Sciatic nerve (tissue), 2 donors: Measurements from ENCODE around the gene NTF4. TPM values are rescaled to one million over a fixed set of nuclear protein-coding genes. Genes with fewer than 3 reads are reported as not detected.
"Not testable (repeated sequence)": the region's sequence is repeated elsewhere in the genome, so short reads cannot be mapped to it uniquely, and the experiment has no call there.

ENCODE experiments used
- ATAC-seq: fragments of 200-7000 bp; cut with Tn5 transposase; one replicate; pipeline ENCODE4 v1.9.1; 2020; ENCODE audit warnings: mild to moderate bottlenecking, moderate library complexity
- DNase-seq: peaks from one replicate; pipeline ENCODE4 v3.0.0-alpha.2; 2020; ENCODE audit warnings: low spot score
- intact Hi-C: fragments of 100-400 bp; cut with DNase I; formaldehyde crosslinking; loops from one replicate; pipeline ENCODE4 v1.14.2; 2022
- total RNA-seq: library from RNA; stranded (reverse); fragmentation: NEBNext Ultra II Directional; extraction: Animal tissue kit (Norgen Biotek cat#: 25700); gene quantifications from one replicate; pipeline ENCODE4 v1.2.1, GENCODE V29; 2021
- donor health status: DM: no; HTN: no; CAD: no.
- donor health status: DM: no; HTN: no; CAD: no.

NTF4 gene
- total RNA-seq, 1 donor from 2014 or later: not detected

DNA sequence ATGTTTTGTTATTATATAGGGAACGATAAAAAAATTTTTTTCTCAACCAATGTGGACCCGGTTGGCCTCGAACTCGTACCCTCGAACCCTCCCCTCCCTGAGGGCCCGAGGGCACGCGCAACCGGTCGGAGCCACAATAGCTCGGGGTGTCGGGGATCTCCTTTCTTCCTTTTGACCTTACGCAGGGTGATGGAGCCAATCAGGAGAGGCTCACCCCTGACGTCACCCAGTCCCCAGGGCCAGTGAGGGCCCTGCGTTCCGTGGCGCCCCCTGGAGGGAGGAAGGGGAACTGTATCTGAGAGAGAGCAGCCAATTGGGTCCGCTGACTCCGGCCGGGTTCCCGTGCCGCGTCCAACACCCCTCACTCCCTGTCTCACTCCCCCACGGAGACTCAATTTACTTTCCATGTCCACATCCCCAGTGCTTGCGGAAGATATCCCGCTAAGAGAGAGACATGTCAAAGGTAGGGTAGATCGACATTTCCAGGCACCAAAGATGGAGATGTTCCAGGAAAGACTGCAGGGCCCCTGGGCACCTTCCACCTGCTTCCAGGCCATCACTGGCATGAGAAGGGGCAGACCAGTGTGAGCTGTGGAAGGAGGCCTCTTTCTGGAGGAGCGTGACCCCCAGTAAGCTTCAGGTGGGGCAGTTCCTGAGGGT lies 32.8 kb downstream of the NTF4 start, which contains the start of gene CGB2:
Gene CGB2, plus strand, starts transcription at position 249 of the 660 bp plus-strand sequence. Its CDS starts 206 bp downstream, at position 455.
- ATAC-seq, DNase-seq, intact Hi-C loops: not testable (repeated sequence)

DNA sequence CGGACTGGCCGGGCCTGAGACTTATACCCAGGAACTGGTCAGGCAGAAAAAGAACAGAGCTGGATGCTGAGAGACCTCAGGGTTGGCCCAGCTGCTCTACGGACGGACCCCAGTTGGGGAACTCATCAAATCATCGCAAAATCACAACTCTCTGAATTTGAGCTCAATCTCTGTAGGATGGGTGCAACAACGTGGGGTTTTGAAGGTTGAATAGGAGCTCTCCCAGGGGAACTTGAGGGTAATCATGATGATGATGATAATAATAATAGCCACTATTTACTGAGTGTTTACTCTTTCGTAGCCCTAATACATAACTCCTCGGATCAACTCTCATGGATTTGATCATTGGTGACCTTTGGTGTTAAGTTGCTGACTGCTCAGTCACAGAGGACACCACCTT lies 34.3 kb downstream of the NTF4 start:
- intact Hi-C loops, DNase-seq, ATAC-seq: not testable (repeated sequence)

DNA sequence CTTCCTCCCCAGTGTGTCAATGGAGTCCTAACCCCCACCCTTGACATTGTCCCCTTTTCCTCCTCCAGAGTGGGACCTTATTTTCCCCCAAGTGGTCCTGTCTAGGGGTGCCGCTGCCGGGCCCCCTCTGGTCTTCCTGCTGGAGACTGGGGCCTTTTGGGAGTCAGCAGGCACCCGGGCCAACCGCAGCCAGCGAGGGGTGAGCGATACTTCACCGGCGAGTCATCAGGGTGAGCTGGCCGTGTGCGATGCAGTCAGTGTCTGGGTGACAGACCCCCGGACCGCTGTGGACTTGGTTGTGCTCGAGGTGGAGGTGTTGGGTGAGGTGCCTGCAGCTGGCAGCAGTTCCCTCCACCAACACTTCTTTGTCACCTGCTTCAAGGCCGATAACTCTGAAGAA lies 34.9 kb downstream of the NTF4 start:
- intact Hi-C loops, DNase-seq, ATAC-seq: not testable (repeated sequence)

DNA sequence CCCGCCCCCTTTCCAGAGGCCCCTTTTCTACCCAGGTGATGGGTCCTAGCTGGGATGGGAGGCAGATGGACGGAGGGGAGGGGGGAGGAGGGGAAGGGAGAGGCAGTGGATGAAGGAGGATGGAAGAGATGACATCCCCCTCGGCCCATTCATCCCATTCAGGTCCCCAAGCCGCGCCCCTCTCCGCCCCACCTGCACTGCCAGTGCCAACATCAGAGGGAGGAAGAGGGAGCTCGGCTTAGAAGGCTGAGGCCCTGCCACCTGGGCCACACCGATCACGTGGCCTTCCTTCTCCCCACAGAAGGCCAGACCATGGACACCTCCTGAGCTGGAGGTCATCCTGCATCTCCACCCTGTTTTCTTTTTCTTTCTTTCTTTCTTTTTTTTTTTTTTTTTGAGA lies 35.9 kb downstream of the NTF4 start:
- DNase-seq, ATAC-seq, intact Hi-C loops: not testable (repeated sequence)

DNA sequence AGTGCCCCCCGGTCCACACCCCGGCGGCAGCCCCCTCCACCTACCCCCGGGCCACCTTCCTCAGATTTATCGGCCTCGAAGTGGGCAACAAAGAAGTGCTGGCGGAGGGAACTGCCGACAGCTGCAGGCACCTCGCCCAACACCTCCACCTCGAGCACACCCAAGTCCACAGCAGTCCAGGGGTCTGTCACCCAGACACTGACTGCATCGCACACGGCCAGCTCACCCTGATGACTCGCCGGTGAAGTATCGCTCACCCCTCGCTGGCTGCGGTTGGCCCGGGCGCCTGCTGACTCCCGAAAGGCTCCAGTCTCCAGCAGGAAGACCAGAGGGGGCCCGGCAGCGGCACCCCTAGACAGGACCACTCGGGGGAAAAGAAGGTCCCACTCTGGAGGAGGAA lies 39.0 kb downstream of the NTF4 start:
- intact Hi-C loops, ATAC-seq: not testable (repeated sequence)

DNA sequence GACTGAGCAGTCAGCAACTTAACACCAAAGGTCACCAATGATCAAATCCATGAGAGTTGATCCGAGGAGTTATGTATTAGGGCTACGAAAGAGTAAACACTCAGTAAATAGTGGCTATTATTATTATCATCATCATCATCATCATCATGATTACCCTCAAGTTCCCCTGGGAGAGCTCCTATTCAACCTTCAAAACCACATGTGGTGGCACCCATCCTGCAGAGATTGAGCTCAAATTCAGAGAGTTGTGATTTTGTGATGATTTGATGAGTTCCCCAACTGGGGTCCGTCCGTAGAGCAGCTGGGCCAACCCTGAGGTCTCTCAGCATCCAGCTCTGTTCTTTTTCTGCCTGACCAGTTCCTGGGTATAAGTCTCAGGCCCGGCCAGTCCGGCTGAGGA lies 39.5 kb downstream of the NTF4 start:
- intact Hi-C loops, DNase-seq: not testable (repeated sequence)

More for the DNA sequence above, 39.0 kb downstream of the NTF4 start:
- not testable (repeated sequence) for DNase-seq

DNA sequence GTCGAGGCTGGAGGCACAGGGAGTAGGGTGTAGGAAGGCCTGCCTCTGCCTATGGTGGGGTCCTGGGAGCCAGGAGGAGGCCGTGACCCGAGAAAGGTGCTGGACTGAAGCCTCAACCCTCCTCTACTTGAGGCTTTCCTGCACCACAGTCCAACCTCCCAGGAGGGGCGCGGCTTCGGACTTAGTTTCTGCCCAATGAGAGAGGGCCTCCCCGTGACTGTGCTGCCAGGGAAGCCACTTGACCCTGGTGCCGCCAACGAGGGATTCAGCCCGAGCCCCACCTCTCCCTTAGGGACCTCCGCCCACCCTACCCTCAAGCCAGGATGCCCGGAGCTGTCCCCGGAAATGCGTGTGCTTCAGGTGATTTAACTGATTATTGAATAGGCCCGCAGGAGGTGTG lies 40.4 kb downstream of the NTF4 start, which contains the start of gene CGB3:
Gene CGB3, minus strand, starts transcription at position 101 of the 400 bp plus-strand sequence. CDS start 362 bp downstream, outside the sequence.
- intact Hi-C loops, DNase-seq, ATAC-seq: not testable (repeated sequence)

More for the DNA sequence above, 39.5 kb downstream of the NTF4 start:
- ATAC-seq: not testable (repeated sequence)

DNA sequence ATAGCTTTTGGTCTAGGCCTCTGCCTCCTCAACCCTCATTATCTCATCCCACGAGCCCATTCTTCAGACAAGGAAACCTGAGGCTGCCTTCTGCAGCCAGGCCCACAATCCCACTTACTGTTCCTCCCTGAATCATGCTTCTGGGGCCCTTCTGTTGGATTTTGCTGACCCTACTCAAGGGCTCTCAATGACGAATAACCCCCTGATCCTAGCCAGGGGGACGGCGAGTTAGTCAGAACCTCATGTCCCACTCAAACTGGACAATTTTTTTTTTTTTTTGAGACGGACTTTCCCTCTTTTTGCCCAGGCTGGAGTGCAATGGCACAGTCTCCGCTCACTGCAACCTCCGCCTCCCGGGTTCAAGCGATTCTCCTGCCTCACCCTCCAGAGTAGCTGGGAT lies 42.5 kb downstream of the NTF4 start:
- no peak for DNase-seq
- intact Hi-C loops: no loop called here
- ATAC-seq: no peak

DNA sequence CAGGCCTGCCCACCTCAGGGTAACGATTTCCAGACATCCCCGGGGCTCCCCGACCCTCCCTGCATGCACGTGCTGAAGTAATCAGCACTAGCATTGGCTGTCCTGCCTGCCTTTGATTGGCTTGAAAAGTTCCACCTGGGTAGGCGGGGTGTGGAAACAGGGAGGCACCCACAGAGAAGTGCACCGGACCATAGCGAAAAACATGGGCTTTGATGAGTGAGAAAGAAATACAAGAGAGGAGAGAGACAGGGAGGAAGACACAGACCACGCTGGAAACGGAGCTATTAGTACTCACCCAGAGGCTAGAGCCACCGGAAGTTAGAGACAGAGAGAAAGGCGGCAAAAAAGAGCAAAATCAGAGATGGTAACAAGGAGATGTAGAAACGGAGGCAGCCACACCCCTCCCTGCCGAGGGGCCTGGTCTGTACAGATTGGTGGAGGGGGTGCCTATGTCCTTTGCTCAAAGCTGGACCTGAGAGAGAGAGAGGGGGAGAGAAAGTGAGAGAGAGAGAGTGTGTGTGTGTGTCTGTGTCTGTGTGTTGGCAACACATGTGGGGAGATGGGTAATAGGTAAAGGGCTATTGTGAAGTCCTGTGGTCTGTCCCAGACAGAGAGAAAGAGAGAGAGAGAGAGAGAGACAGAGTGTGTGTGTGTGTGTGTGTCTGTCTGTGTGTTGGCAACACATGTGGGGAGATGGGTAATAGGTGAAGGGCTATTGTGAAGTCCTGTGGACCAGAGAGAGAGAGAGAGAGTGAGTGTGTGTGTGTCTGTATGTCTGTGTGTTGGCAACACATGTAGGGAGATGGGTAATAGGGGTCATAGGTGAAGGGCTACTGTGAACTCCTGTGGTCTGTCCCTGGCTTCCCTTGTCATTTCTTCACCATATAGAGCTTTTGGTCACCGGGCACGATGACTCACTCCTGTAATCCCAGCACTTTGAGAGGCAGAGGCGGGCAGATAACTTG lies 43.4 kb downstream of the NTF4 start:
- intact Hi-C loops: no loop called here
- DNase-seq: no peak
- ATAC-seq: no peak

DNA sequence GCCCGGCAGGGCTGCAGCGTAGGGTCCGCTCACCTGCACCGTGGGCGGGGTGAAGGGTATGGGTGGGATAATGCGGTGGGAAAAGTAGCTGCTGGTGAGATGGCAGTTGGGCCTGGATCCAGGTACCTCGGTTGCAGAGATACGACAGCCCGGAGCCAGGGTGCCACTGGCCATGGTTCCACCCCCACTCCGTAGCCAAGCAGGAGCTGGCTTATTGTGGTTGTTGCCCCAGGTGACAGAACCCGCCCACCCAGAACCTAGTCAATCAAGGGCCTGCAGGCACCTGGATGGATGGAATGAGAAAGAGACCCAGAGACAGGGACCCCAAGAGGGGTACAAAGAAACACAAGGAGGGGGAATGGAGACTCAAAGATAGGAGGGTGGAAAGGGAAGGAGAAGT lies 44.3 kb downstream of the NTF4 start:
- ATAC-seq (no peak), DNase-seq (no peak)
- intact Hi-C loops: no loop called here

DNA sequence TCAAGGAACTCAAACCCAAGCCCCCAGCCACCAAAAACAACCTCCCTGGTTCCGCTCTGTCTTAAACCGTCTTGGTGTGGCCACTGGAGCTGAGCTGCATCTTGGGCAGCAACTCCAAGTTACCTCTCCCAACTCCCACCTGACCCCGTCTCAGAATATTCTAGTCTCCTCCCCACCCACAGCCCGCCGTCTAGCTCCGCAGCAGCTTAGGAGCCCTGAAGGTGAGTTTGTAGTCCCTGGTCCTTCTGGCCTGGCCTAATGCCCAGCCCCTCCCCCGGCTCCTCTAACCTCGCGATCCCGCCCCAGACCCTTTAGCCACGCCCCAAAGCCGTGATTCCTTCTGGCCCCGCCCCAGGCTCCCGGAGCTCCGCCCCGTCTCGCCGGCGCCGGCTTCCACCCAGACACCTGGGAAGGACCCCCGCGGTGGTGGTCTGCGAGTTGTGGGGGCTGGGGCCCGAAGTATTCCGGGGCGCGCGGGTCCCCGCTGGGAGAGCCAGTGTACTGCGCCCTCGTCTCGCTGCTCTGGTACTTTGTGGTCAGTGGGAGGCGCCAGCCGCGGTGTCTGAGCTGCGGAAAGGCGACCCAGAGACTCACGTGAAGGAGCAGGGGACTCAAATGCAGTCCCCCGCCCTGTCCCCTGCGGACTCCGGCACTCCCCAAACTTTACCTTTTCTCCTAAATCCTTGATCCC lies 45.2 kb downstream of the NTF4 start:
- peak; percentile 71 for DNase-seq
- ATAC-seq: peak; percentile 71
- intact Hi-C loops: no loop called here

DNA sequence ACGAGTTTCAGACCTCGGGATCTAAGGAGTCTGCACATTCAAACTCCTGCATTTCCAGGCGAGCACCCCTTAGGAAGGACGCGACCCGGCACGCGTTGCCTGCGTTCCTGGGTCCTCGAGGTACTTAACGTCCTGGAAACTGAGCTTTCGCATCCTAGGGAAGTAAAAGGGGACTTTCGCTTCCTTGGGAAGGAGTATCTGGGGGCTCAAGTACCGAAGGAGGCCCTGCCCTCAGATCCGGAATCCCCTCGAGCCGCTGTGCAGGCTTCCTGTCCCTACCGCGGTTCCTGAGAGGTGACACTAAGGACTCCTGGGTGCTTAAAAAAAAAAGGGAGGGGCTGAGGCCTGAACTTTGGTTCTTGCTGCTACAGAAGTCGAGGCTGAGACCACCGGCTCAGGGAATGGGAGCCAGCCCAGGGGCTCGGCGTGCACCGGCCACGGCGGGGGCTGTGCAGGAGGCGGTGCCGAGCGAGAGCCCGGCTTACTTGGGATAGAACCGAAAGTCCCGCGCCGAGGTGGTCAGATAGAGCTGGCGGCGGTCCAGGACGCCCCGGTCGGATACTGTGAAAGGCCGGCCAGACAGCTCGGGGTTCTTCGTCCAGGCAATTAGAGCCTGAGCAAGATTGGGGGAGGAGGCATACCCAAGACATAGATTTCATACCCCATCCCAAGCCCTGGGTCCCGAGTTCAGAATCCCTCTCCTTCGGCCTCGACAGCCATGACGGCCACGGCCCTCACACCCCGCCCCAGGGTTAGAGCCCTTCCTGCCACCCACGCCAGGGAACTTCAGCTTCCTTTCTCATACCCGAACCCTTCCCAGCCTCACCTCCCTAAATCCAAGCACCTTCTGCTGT lies 46.0 kb downstream of the NTF4 start:
- intact Hi-C loops, DNase-seq: not testable (repeated sequence)
- ATAC-seq: peak; percentile 20

DNA sequence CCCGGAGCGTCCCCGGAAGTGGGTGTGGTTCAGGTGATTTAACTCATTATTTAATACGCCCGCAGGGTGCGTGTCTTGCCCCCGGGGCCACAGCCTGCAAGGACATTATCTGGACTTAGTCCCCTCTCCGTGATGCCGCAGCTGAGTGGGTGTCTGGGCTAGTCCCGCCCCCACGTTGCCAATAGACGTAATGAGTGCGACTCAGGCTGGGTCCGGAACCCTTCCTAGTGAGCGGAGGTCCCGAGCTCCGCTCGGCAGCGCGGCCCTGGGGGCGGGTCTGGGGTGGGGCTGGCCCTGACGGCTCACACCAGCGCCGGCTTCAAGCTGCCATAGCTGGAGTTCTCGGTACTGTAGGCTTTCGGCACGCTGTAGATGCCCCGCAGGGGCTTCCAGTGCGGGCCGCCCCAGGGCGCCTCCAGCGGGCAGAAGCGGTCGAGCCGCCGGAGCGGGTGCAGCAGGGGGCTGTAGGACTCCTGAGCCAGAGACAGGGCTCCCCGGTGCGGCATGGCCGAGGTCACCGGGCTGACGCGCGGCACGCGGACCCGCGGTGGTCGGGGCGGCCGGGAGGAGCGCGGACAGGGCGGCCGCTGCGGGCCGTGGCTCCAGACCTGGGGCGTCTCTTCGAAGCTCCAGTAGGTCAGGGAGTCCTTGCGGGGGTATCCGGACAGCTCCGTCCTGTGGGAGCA lies 46.8 kb downstream of the NTF4 start:
- ATAC-seq: peak; percentile 52
- no peak for DNase-seq
- intact Hi-C loops: no loop called here

DNA sequence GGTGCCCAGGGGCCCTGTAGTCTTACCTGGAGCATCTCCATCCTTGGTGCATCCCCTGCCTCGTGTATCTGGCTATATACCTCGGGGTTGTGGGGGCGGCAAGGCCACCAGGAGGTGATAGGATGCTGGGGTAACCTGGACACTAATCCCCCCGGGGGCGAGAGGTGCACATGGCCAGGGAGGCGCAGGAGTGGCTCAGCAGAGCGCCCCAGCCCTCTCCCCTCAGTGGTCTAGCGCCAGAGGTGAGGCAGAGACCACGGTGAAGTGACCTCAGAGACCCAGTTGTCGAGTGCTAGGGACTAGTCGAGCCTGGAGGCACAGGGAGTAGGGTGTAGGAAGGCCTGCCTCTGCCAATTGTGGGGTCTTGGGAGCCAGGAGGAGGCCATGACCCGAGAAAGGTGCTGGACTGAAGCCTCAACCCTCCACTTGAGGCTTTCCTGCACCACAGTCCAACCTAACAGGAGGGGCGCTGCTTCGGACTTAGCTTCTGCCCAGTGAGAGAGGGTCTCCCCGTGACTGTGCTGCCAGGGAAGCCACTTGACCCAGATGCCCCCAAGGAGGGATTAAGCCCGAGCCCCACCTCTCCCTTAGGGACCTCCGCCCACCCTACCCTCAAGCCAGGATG lies 47.5 kb downstream of the NTF4 start, which contains the start of gene LHB:
Gene LHB, minus strand, starts transcription at position 51 of the 625 bp plus-strand sequence. Its CDS starts 10 bp downstream, at position 41.
- ATAC-seq (no peak), DNase-seq (no peak)
- intact Hi-C loops: no loop called here

DNA sequence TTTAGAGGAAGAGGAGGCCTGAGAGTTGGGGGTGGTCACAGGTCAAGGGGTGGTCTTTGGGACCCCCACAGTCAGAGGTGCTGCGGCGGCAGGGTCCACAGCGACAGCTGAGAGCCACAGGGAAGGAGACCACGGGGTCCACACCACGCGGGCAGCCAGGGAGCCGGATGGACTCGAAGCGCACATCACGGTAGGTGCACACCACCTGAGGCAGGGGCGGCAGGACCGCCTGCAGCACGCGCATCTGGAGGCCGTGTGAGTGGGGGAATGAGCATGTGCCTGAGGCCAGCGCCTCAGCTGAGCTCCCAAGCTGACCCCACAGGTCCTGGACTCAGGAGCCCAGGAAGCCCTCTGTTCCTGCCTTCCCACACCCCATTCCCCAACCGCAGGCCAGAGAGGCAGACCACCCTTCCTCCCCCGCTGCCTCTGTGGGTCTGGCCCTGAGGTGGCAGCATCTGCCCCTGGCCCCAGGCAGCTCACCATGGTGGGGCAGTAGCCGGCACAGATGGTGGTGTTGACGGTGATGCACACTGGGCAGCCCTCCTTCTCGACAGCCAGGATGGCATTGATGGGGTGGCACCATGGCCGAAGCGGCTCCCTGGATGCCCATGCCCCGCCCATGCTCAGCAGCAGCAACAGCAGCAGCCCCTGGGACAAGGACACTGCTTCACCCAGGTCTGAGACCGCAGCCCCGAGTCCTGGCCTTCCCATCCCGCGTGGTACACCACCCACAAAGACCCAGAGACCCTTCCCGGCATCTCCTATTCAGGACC lies 48.4 kb downstream of the NTF4 start:
- no peak for ATAC-seq
- intact Hi-C loops: no loop called here
- no peak for DNase-seq

DNA sequence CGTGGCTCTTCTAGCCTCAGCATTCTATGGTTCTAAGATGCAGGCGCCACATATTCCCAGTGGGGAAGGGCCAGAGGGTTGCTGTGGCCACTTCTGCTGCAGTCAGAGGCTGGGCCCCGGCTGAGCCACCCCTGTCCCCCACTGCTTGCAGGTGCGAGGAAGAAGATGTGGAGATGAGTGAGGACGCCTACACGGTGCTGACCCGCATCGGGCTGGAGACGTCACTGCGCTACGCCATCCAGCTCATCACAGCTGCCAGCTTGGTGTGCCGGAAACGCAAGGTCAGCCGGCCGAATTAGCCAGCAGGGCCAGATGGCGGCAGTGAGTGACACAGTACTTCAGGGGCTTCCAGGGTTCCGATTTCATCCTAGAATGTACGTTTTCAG lies 49.8 kb downstream of the NTF4 start:
- intact Hi-C loops: no loop called here
- ATAC-seq (no peak), DNase-seq (no peak)
